Stimulated activated CD8-positive, alpha-beta memory T cell treated with anti-CD3 and anti-CD28 coated beads, Interleukin-2, amount 100 ng/mL, for 48 hours (primary cell): ENCODE measurements around the gene UBE2V1.
"Not testable (repeated sequence)": the region's sequence is repeated elsewhere in the genome, so short reads cannot be mapped to it uniquely, and the experiment has no call there.

Experiments used
- DNase-seq, 2 donors: peaks; one replicate each; pipeline ENCODE4 v3.0.0-alpha.2; 2020; ENCODE audit warnings: low read depth in 2 of 2

UBE2V1 gene

GRCh38 chr20:50063763-50064162 is 49.2 kb downstream of the UBE2V1 start:
- not testable (repeated sequence) for DNase-seq

GRCh38 chr20:50062006-50062838 is 50.7 kb downstream of the UBE2V1 start:
- no peak for DNase-seq

DNA sequence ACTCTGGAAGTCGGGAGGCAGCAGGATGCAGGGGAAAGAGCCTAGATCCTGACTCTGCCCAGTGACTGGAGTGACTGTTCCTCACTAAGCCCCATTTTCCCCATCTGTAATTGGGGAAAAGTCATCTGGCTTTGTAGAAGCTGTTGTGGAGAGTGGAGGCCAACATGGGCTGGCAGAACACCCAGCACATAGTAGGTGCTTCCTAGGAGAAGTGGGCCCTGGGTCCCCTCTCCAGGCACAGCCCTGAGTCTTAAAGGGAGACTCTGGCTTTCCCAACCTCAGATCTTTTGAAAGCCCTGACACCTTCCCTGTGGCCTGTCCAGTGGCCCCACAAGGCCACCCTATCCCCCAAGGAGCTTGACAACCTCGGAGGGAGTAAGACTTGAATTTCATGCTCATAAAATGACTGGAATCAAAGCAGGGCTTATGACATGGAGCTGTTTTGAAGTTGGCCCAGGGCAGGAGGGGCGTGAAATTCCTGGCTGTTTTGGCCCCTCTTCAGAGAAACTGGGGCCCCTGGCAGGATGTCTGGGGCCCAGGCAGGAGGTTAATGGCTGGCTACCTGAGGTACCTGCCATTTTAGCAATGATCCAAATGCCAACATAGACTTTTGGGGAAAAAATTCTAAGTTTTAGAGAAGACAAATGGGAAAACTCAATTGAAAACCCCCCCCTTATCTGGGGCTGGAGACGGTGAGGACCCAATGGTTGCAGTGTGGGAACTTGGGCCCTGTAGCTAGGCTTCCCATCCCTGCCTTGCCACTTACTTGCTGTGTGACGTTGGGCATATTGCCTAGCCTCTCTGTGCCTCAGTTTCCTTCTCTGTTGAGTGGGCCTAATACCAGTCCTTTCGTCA is 51.6 kb downstream of the UBE2V1 start:
- DNase-seq: no peak

GRCh38 chr20:50058662-50059402 is 54.1 kb downstream of the UBE2V1 start:
- no peak for DNase-seq

- no peak for DNase-seq
Measured at GRCh38 chr20:50057714-50058053, 55.3 kb downstream of the UBE2V1 start.

DNA sequence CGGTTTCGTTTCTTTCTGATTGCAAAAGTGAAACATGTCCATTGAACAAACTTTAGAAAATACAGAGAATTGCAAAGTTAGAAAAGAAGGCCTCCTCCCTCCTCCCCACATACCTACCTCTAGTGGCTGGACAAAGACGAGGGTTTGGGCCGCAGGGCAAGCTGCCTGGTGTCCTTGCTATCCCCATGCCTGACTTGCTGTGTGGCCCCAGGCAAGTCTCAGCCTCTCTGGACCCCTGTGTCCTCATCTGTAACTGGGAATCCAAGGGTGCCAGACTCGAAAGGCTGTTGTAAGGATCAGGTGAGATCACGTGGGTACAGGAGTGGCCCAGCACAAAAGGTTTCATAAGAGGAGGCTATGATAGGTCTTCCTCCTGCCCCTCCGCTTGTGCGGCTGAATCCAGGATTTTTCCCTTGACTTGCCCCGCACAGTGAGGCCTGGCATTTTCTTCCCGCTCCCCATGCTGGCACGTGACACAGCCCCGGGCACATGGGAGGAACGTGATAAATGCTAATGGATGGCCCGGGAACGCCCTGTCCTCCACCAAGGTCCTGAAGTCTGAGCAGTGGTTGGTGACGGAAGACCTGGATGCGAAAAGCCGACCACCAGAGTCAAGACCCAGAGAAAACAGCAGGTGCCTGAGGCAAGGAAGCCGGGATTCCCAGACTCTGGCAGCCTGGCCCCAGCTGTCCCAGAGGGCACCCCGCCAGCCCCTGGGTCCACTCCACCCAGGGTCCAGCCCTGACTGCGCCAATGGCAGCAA is 55.8 kb downstream of the UBE2V1 start:
- no peak for DNase-seq

DNA sequence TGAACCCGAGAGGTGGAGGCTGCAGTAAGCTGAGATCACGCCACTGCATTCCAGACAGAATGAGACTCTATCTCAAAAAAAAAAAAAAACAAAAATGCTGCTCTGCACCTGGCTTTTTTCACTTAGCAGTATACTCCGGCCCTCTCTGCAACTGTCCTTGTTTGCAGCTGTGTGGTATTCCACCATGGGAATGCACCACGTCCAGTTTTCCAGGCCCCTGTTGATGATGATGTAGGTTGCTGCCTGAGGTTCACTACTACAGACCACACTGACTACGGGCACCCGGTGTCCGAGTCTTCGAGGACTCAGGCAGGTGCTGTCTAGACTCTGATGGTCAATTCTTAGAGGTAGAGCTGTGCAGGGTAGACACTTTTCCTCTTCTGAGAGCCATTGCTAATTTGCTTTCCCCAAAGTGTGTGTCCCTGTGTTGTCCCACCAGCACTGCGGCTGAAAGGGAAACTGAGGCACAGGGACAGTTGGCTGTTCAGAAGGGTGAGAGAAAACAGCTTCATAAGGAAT is 56.5 kb downstream of the UBE2V1 start:
- no peak for DNase-seq

DNA sequence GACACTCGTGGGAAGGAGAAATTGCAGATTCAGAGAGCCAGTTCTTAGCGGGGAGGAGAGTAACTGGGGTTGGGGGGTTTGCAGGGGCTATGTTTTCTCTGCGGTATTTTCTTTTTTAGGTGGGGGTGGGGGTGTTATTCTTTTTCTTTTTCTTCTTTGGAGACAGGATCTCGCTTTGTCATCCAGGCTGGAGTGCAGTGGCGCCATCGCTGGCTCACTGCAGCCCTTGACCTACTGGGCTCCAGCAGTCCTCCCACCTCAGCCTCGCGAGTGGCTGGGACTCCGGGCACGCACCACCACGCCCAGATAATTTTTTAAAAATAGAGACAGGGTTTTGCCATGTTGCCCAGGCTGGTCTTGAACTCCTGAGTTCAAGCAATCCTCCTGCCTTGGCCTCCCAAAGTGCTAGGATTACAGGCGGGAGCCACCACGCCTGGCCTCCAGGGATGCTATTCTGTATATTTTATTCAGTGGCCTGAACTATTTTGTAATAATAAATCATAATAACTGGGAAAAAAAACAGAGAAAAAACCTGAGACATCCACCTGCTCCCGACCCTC is 57.3 kb downstream of the UBE2V1 start:
- no peak for DNase-seq

- no peak for DNase-seq
Measured at GRCh38 chr20:50054626-50055511, 58.1 kb downstream of the UBE2V1 start.

DNA sequence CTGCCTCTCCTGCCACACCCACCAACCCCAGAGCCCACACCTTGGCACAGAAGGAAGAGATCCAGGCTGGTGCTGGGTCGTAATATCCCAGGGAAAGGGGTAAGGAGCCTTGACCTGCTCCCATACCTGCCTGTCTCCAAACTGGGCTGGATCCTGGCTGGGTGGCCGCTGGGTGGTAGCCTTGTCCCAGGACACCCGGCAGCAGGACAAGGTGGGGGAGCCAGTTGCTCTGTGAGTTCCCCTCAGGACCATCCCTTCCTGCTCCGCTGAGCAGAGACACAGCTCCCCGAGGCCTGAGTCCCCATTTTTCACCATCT is 58.8 kb downstream of the UBE2V1 start:
- DNase-seq: no peak

GRCh38 chr20:50053362-50054230 is 59.4 kb downstream of the UBE2V1 start:
- no peak for DNase-seq

GRCh38 chr20:50052550-50053361 is 60.2 kb downstream of the UBE2V1 start:
- no peak for DNase-seq

GRCh38 chr20:50050660-50051308 is 62.2 kb downstream of the UBE2V1 start:
- DNase-seq: no peak

- DNase-seq: no peak
Measured at GRCh38 chr20:50050214-50050613, 62.7 kb downstream of the UBE2V1 start.

DNA sequence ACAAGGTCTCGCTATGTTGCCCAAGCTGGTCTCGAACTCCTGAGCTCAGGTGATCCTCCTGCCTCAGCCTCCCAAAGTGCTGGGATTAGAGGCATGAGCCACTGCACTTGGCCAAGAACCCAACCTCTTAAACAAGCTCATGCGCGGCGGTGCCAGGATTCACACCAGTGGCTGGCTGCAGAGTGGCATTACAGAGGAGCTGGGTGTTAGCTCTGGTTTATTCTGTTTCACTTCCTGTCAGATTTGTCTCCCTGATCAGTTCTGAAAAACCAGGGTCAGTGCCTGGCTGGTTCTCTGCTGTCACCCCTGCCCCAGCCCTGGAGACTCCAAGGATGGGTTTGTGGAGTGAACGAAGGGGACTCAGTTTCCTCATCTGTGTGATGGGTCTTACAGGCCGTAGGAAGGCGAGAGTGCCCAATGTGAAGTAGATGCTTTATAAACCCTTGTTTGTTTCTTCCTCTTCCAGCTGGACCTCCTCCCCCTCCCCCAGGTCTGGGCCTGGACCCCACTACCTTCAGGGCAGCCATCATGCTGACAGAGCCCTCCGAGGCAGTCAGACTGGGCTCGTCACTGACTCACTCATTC is 63.4 kb downstream of the UBE2V1 start:
- DNase-seq: no peak

DNA sequence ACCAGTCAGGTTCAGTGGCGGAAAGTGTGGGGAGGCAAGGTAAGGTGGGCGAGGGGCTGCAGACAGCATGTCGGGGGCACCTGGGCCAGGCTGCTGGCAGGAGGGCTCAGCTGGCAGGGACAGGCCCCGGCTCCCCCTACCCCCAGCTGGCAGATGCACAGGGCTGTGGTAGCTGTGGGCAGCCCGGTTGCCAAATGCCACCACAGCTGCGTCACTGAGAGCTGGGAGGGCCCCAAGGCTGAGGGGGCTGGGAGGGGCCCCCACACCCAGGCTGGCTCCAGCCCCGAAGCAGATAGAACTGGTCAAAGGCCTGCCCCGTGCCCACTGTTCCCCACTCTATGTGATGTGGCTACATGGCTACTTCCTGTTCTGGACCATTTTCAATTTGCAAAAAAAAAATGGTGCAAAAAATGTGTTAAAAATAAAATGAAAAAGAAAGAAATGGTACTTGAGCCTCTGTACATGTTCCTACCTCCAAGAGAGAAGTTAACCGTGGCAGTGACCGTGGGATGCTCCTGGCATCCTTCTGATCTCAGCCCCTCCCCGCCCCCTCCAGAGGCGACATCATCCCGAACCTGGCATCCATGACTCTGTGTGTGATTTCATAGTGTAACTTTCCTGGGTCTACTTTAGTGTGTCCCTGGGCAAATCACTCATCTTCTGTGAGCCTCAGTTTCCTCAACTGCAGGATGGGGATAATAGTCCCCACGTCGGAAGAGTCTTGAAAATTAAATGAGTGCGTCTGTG is 64.4 kb downstream of the UBE2V1 start:
- DNase-seq: peak; percentile 17 to 35
